GM18858 (cell line): Measurements from ENCODE around the gene ZFP57.

Source experiments
- ATAC-seq: cut with Tn5 transposase; IDR thresholded peaks from one replicate; pipeline ENCODE4 v1.9.1; 2021; ENCODE audit not compliant: unreplicated experiment

Gene ZFP57

DNA sequence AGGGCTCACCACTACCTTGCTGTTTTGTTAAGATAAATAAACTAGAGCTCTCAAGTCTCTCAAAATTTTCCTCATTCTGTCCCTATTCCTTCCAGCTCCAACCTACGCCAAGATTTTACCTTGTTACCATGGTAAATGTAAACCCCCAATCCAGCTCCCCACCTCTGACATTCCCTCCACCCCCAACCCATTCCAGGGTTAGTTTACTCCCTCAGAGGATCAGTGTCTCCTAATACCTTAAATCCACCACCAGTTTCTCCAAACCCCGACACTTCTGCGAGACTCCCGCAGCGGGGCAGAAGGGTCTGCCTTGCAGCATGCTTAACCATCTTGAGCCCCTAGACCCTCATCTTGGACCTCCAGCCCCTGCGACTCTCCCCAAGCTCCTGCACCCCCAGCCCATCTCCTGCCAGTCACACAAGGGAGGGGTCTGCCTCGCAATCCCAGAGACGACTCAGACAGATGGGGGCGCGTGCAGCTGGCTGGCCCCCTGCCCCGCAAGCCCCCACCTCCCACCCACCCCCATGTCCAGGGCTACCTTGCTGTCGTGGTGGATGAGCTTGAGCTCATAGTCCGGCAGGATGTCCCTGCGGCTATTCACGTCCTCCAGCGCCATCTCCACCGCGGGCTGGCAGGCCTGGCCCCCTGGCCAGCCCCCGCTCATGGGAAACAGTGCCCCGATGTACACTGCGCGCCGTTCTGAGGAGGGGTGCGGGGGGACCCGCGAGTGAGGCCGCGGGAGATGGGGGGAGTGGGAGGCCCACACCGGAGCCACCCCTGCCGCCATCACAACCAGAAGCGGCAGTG lies 53.8 kb downstream of the ZFP57 start:
- no peak for ATAC-seq

DNA sequence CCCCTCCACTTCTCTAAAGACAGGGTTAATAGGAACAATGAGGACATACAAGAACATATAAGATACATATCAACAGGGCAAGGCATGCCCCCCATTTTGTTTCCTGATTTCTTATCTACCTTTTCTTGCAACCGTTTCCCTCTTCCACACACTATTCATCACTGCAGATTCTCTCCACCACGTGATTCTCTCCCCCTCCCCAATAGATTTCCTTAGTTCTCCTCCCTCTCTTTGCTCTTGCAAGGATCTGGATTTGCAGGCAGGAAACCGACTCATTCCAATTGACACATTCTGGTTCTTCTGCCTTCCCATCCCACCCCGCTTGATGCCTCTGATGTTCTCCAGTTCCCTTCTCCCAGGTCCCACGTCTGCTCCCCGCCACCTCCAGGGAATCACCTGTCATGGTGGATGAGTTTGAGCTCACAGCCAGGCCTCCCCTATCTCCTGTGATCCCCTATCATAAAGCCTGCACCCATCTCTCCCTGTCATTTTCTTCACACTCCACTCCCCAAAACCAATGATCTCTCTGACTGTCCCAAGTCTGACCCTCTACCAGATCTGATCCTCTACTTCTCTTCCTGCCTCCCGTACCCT lies 55.5 kb downstream of the ZFP57 start:
- ATAC-seq, result no peak

DNA sequence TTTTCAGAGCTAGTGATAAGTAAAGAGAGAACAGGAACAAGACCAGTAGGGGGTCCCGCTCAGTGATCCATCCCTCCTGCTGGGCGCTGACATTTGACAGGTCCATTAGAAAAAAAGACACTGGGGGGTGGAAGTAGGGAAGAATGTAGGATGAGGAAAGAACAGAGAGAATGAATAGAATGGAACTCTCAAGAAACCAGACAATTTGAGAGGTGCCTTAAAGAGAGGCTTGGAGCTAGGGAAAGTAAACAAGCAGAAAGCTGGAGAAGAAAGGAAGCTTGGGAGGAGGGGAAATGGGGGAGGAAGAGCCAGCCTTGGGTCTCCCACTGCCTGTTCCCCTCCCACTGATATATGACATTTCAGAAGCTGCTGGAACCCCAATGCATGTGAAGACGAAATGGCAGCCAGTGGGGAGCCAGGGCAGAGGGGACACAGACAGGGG lies 56.4 kb downstream of the ZFP57 start:
- ATAC-seq, result no peak
